Head of caudate nucleus (tissue), 42 donors: ENCODE measurements around the gene CARD10.
A peak's percentile ranks its signal among the peaks of the same experiment; 100 is the strongest.
"Not testable (repeated sequence)": the region's sequence is repeated elsewhere in the genome, so short reads cannot be mapped to it uniquely, and the experiment has no call there.

Source experiments
- DNase-seq, 42 donors: peaks; one replicate each; pipeline versions ENCODE4 v3.0.0 to v3.0.0-alpha.2; 2020 to 2021; ENCODE audit warnings: mixed read lengths in 7 of 42
- intact Hi-C: fragments of 100-400 bp; cut with DNase I; formaldehyde crosslinking; loops from one replicate; pipeline ENCODE4 v1.15.0; 2022

Gene CARD10

DNA sequence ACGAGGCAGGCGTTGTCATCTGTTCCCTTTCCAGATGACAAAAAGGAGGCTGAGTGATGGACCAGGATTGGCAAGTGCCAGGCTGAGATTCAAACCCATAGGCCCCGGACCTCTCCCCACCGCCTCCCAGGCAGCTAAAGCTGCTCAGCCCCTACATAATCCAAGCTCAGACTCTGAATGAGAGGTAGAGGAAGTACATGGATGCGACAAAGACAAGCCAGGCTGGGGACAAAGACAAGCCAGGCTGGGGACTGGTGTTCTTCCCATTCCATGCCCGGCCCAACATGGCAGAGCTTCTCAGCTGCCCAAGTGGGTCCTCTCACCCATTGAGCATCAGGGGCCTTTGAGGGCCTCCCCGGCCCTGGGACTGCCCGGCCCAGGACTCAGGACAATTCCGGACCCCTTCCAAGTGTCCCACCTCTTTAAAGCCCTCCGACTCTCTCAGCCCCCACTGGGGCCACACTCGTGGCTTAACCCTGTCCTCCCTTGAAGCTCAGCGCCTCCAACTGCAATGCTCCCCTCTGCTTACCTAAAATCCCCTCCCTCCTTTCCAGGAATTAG lies 37.8 kb downstream of the CARD10 start:
- no peak for DNase-seq
- intact Hi-C loops, result no loop called here

DNA sequence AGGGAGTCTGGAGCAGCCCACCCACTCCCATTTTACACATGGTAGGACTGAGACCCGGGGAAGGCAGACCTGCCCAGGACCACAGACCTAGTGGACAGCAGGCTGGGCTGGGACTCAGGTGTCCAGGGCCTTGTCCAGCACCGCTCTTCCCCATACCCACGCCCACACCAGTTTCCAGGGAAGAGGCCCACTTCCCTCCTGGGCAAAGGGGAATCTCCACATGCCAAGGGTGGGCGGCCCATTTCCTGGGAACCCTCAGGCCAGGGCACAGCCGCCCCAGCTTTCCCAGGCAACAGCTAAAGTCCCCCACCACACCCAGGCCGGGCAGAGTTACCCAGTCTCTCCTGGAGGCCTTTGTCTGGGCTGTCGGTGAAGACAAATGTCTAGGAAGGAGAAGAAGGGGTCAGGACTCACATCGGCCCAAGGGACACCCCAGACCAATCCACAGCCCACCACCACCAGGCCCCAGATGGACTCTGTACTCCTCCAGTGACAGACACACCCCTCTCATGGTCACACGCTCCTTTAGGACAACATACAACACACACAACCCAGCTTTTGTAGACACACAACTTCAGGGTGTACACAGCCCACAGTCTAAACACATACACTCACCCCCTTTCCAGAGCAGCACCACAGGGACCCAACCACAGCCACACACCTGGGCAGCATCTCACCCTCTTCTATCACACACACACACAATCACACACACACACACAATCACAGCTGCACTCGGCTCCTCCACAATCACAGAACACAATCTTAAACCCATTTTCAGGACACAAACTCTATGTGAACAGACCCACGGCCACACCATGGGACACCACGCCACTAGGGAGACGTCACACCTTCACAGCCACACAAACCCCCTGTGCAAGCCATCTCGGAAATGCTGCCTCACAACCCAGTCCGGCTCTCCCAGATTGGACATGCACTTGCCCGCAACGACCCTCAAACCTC lies 38.5 kb downstream of the CARD10 start:
- DNase-seq, result no peak
- intact Hi-C loops, result no loop called here

- DNase-seq, result no peak
- intact Hi-C loops, result no loop called here
Measured at GRCh38 chr22:37479196-37479595, 40.0 kb downstream of the CARD10 start.

DNA sequence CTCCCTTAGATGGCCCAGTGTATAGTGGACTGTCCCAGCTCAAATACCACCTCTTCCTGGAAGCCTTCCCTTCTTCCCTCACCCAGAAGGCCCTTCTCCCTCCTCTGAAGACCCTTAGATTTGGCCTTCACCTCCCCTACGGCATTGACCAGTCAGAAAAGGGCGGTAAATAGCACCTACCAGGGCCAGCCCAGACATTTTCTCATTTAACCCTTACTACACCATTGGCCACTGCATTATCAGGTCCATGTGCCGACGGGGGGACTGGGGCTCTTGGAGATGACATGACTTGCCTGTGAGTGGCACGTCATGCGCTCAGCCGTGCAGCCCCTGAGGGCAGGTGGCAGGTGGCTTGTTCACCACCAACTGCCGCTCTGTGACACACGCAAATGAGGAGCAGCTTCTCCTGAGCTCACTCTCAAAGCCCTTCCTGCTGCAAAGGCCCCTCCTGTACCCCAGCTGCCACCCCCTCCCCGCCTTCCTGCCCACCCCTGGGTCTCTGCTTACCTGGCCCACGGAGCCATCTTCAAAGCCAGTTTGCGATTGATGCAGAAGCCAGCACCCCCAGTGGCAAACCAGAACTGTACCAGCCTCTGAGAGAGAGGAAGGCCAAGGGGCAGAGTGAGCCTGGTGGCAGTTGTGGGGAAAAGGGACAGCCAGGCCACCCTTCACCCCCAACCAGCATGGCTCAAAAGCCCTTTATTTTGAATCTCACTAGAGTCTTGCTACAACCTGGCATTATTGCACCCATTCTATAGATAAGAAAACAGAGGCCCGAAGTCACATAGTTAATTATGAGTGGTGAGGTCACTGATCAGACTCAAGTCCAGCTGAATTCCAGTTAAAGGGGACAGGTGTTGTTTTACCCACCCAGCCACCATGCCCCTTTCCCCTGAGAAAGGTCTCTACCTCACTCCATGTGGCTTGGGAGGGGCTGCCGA lies 42.6 kb downstream of the CARD10 start:
- DNase-seq, result no peak
- intact Hi-C loops, result no loop called here

GRCh38 chr22:37474447-37475090 lies 44.6 kb downstream of the CARD10 start:
- no peak for DNase-seq
- intact Hi-C loops, result no loop called here

- intact Hi-C loops, result no loop called here
- DNase-seq, result no peak
Measured at GRCh38 chr22:37473437-37473946, 45.7 kb downstream of the CARD10 start.

DNA sequence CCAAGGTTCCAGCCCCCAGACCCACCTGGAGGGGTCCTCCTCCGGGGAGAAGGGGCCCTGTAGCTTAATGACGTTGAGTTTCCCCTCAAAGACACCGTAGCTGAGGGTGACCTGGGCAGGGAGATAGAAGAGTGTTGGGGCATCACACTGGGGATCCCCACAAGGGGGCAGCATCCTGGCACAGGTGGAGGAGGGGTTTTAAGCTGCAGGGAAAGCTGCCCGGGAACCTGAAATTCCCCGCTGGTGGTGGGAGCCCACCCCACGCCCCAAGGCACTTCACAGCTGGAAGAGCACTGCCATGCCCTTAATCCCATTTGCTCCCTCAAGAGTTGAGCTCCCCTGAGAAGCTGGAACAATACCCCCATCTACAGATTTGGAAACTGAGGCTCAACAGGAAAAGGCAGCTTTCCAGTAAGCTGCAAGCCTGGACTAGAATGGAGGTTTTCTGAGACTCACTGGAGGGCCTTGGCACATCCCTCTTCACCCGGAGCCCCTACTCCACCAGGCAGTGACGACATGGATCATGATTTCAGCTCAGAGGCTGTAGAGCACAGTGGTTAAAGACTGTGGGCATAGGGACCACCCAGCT lies 46.7 kb downstream of the CARD10 start:
- DNase-seq, result peak in 6 of 42 donors; percentile 23 to 48 (median 28)
- intact Hi-C loops, result no loop called here

GRCh38 chr22:37471727-37472417 lies 47.3 kb downstream of the CARD10 start:
- intact Hi-C loops, result no loop called here
- DNase-seq, result no peak

DNA sequence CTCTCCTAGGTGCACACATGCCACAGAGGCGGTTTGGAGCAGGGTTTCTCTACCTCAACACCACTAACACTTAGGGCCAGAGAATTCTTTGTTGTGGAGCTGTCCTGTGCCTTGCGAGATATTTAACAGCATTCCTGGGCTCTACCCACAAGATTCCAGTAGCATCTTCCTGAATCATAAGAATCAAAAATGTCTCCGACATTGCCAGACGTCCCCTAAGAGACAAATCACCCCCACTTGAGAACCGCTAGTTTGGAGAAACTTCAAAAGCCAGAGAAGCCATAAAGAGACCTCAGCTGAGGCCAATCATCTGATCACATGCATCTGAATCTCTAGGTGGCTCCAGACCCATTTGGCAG lies 49.1 kb downstream of the CARD10 start:
- DNase-seq, result no peak
- intact Hi-C loops, result no loop called here

DNA sequence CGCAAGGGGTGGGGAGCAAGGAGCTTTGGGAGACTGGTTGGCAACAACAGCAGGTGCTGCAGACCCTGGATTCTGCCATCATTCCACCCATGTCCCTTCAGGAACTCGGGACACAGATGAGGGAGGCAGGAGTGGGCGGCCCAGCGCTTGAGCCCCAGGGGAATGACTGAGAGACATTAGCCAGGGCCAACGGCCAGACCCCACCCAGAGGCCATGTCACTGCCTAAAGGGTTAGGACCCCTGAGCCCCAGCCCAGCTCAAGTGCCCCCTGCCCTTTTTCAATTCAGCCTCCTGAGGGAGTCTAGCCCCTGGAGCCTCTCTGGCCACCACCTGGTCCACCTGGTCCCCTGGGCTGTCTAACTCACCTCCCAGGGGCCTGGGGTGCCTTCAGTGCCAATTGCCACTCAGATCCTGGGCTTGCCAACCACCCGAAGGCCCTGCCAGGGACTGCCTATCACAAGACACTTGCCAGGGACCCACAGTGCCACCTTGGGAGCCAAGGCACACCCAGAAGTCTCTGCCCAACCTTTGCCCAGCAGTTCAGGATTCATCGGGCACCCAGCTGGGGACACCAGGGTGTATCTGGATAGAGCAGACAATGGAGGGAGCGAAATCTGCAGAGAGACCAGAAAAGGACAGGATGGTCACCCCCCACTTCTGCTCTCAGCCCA lies 49.7 kb downstream of the CARD10 start:
- intact Hi-C loops, result no loop called here
- no peak for DNase-seq

- intact Hi-C loops, DNase-seq: not testable (repeated sequence)
Measured at GRCh38 chr22:37468201-37468695, 51.0 kb downstream of the CARD10 start.

GRCh38 chr22:37467391-37467955 lies 51.7 kb downstream of the CARD10 start:
- no peak for DNase-seq

GRCh38 chr22:37464181-37464580 lies 55.0 kb downstream of the CARD10 start:
- no peak for DNase-seq
- intact Hi-C loops, result no loop called here

More at GRCh38 chr22:37467391-37467955, 51.7 kb downstream of the CARD10 start:
- intact Hi-C loops, result no loop called here

- DNase-seq, result no peak
- intact Hi-C loops, result no loop called here
Measured at GRCh38 chr22:37462983-37463382, 56.2 kb downstream of the CARD10 start.

GRCh38 chr22:37462436-37462835 lies 56.8 kb downstream of the CARD10 start:
- intact Hi-C loops, result no loop called here
- DNase-seq, result no peak

DNA sequence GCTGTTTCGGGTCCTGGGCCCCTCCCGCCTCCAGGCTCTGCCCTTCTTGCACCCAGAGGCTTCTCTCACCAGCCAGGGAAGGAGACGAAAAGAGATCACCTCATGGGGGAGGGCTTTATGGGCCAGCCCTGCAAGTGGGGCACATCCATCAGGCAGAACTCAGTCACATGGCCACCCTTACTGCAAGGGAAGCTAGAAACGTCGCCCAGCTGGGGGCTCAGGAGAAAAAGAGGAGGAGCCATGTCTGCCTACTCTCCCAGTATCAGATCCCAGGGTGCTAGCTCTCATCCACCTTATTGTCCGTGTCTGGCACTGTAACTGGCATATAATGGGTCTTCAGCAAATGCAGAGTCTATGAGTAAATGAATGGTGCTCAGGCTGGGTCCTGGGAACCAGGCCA lies 57.3 kb downstream of the CARD10 start:
- intact Hi-C loops, result no loop called here
- DNase-seq, result no peak

- intact Hi-C loops, result no loop called here
- no peak for DNase-seq
Measured at GRCh38 chr22:37460684-37461083, 58.5 kb downstream of the CARD10 start.
